IMR-90 (cell line): ENCODE data around the gene FBXO5. TPM values are rescaled to one million over a fixed set of nuclear protein-coding genes. Genes with fewer than 3 reads are reported as not detected.

ENCODE experiments used
- ATAC-seq: fragments of 200-7000 bp; cut with Tn5 transposase; 2 replicates; pipeline ENCODE4 v1.9.1; 2020; ENCODE audit warnings: low read depth, mild to moderate bottlenecking, moderate library complexity
- BruUV-seq: library from RNA; stranded (reverse); fragments of 400-500 nt; replicated peaks from 2 replicates; lab custom pipeline; 2021; lab: Mats Ljungman, UMichigan
- CTCF ChIA-PET: fragments of 300-600 bp; formaldehyde crosslinking; extraction: SDS; loops from one replicate; lab custom pipeline; 2021; ENCODE audit warnings: antibody characterized with exemption; lab: Yijun Ruan, JAX
- POLR2A ChIA-PET: fragments of 300-600 bp; sonication (Branson Sonifier 250); formaldehyde crosslinking; loops from one replicate; lab custom pipeline; 2022; ENCODE audit warnings: antibody characterized with exemption; ENCODE audit not compliant: unreplicated experiment; lab: Charles Lee
- DNase-seq: peaks from one replicate; pipeline ENCODE4 v3.0.0; 2013
- H2AFZ ChIP-seq: replicated peaks from 2 replicates; pipeline ENCODE3; 2013; ENCODE audit warnings: low read length, mild to moderate bottlenecking; ENCODE audit not compliant: poor library complexity
- H2AK5ac ChIP-seq: 2 replicates; pipeline ENCODE4 v1.6.1; 2013; ENCODE audit warnings: low read depth, low read length, inconsistent platforms
- H2AK9ac ChIP-seq: replicated peaks from 2 replicates; pipeline ENCODE3; 2013; ENCODE audit warnings: mild to moderate bottlenecking, low read depth, low read length, moderate library complexity; ENCODE audit not compliant: poor library complexity
- H2BK120ac ChIP-seq: 2 replicates; pipeline ENCODE4 v1.6.1; 2013; ENCODE audit warnings: low read depth, low read length, inconsistent platforms
- H2BK15ac ChIP-seq: 3 replicates; pipeline ENCODE4 v1.6.1; 2013; ENCODE audit warnings: low read depth, low read length, inconsistent platforms
- H2BK20ac ChIP-seq: 2 replicates; pipeline ENCODE4 v1.6.1; 2013; ENCODE audit warnings: low read depth, mild to moderate bottlenecking, inconsistent platforms, low read length, moderate library complexity
- H2BK5ac ChIP-seq: 2 replicates; pipeline ENCODE4 v1.6.1; 2013; ENCODE audit warnings: mild to moderate bottlenecking, low read depth, low read length, inconsistent platforms; ENCODE audit not compliant: poor library complexity, severe bottlenecking
- H3K14ac ChIP-seq: replicated peaks from 2 replicates; pipeline ENCODE4 v1.6.1; 2013; ENCODE audit warnings: low read depth, low read length, inconsistent platforms
- H3K18ac ChIP-seq: 2 replicates; pipeline ENCODE4 v1.6.1; 2013; ENCODE audit warnings: low read depth, low read length, control low read depth
- H3K23ac ChIP-seq: 2 replicates; pipeline ENCODE4 v1.6.1; 2013; ENCODE audit warnings: low read depth, low read length, inconsistent platforms
- H3K27ac ChIP-seq: 2 replicates; pipeline ENCODE4 v1.5.1; 2013; ENCODE audit warnings: mild to moderate bottlenecking, control low read depth, low read length; ENCODE audit not compliant: insufficient read depth
- H3K27me3 ChIP-seq: 2 replicates; pipeline ENCODE4 v1.6.1; 2013; ENCODE audit warnings: low read length; ENCODE audit not compliant: control insufficient read depth, insufficient read depth
- H3K36me3 ChIP-seq: 2 replicates; pipeline ENCODE4 v1.6.1; 2013; ENCODE audit warnings: low read length, mixed read lengths; ENCODE audit not compliant: control insufficient read depth, insufficient read depth
- H3K4ac ChIP-seq: 2 replicates; pipeline ENCODE4 v1.6.1; 2013; ENCODE audit warnings: low read depth, low read length, inconsistent platforms
- H3K4me1 ChIP-seq: 2 replicates; pipeline ENCODE4 v1.6.1; 2013; ENCODE audit warnings: low read length, mixed read lengths; ENCODE audit not compliant: control insufficient read depth, insufficient read depth
- H3K4me2 ChIP-seq: 2 replicates; pipeline ENCODE4 v1.6.1; 2013; ENCODE audit warnings: low read depth, mild to moderate bottlenecking, control low read depth, low read length, moderate library complexity
- H3K4me3 ChIP-seq: 2 replicates; pipeline ENCODE4 v1.5.1; 2013; ENCODE audit warnings: low read depth, mild to moderate bottlenecking, control low read depth, low read length, moderate library complexity; ENCODE audit not compliant: insufficient read depth
- H3K56ac ChIP-seq: 2 replicates; pipeline ENCODE4 v1.6.1; 2013; ENCODE audit warnings: low read length, inconsistent platforms; ENCODE audit not compliant: insufficient read depth; ENCODE audit errors: extremely low read depth
- H3K79me1 ChIP-seq, 2 experiments: 2 replicates each; pipeline ENCODE4 v1.6.1; 2013; ENCODE audit warnings: low read length in 2 of 2, inconsistent platforms in 1 of 2, low read depth in 1 of 2
- H3K9ac ChIP-seq: 2 replicates; pipeline ENCODE4 v1.6.1; 2013; ENCODE audit warnings: low read depth, low read length, control low read depth
- H3K9me1 ChIP-seq: 2 replicates; pipeline ENCODE4 v1.6.1; 2013; ENCODE audit warnings: low read length, inconsistent platforms; ENCODE audit not compliant: insufficient read depth
- H3K9me3 ChIP-seq: 2 replicates; pipeline ENCODE4 v1.6.1; 2013; ENCODE audit warnings: low read length; ENCODE audit not compliant: control insufficient read depth, insufficient read depth
- H4K20me1 ChIP-seq: 2 replicates; pipeline ENCODE4 v1.6.1; 2013; ENCODE audit warnings: low read length, inconsistent platforms; ENCODE audit not compliant: insufficient read depth
- H4K5ac ChIP-seq: 2 replicates; pipeline ENCODE4 v1.6.1; 2013; ENCODE audit warnings: mild to moderate bottlenecking, low read depth, low read length, control low read depth
- H4K8ac ChIP-seq, 2 experiments: 2 replicates each; pipeline ENCODE4 v1.6.1; 2013; ENCODE audit warnings: low read depth in 2 of 2, low read length in 2 of 2, control low read depth in 1 of 2, inconsistent platforms in 1 of 2
- H4K91ac ChIP-seq: 2 replicates; pipeline ENCODE4 v1.6.1; 2013; ENCODE audit warnings: low read depth, low read length, inconsistent platforms; ENCODE audit not compliant: insufficient read depth
- CTCF ChIP-seq: conservative IDR thresholded peaks from 2 replicates; pipeline ENCODE4 v1.5.1; 2012; ENCODE audit warnings: mild to moderate bottlenecking, low read depth, low read length, improper control_type of control experiment
- MAZ ChIP-seq: IDR thresholded peaks from 2 replicates; pipeline ENCODE4 v1.6.1; 2012; ENCODE audit warnings: low read depth, mild to moderate bottlenecking, low read length, improper control_type of control experiment, moderate library complexity, borderline replicate concordance
- MXI1 ChIP-seq: IDR thresholded peaks from 2 replicates; pipeline ENCODE4 v1.6.1; 2012; ENCODE audit warnings: low read depth, mild to moderate bottlenecking, low read length, moderate library complexity, borderline replicate concordance
- POLR2A ChIP-seq: IDR thresholded peaks from 2 replicates; pipeline ENCODE4 v1.6.1; 2012; ENCODE audit warnings: mild to moderate bottlenecking, low read depth, low read length
- SMC3 ChIP-seq: fragments of 150-350 bp; IDR thresholded peaks from 2 replicates; pipeline ENCODE4 v1.6.1; 2016; ENCODE audit warnings: low read depth, mild to moderate bottlenecking, antibody characterized with exemption, low read length, moderate library complexity
- WGBS, 2 experiments: methylation state at CpG; one replicate each; pipeline versions ENCODE4 v1.1.5 to v1.1.7; 2013; ENCODE audit warnings: missing lambda C conversion rate in 2 of 2; ENCODE audit not compliant: insufficient read length in 1 of 2; ENCODE audit errors: extremely low coverage in 2 of 2; 5-methylcytosine and 5-hydroxymethylcytosine counted together
- dilution Hi-C: fragments of 300-500 bp; cut with HindIII; formaldehyde crosslinking; loops from one replicate; pipeline ENCODE4 v1.14.3; 2018; ENCODE audit warnings: low sequenced_read_pairs; ENCODE audit not compliant: unreplicated experiment
- in situ Hi-C: fragments of 300-500 bp; cut with MboI; formaldehyde crosslinking; loops from 3 replicates; pipeline ENCODE4 v1.14.3; 2019; ENCODE audit warnings: low sequenced_read_pairs, inconsistent platforms, mixed read lengths
- intact Hi-C: fragments of 100-400 bp; cut with micrococcal nuclease; formaldehyde crosslinking; loops from 2 replicates; pipeline ENCODE4 v1.10.0; 2022
- polyA plus RNA-seq, 3 experiments: library from polyadenylated mRNA; depleted of rRNA; stranded (reverse); fragments of >200 nt; gene quantifications; 2 replicates each; pipeline ENCODE4 v1.2.3, GENCODE V29; 2012; ENCODE audit warnings: low replicate concordance in 1 of 3
- total RNA-seq: library from RNA; depleted of rRNA; stranded (reverse); fragments of >200 nt; gene quantifications from 2 replicates; pipeline ENCODE4 v1.2.3, GENCODE V29; 2012
- TF ChIP-seq, protein P1 (sequence below): fragments of 150-350 bp; IDR thresholded peaks from 2 replicates; pipeline ENCODE4 v1.6.1; 2016; ENCODE audit warnings: low read depth, mild to moderate bottlenecking, low read length, moderate library complexity, borderline replicate concordance

Gene FBXO5
- total and polyA plus RNA-seq, 2 of the 4 experiments (the other 2 are of a cell fraction): 11.8 to 16.7 TPM

- ChIA-PET POLR2A (no interaction called here), CTCF (no interaction called here)
- no peak overlapping the region for H3K56ac ChIP-seq
- no peak overlapping the region for H2BK5ac ChIP-seq
- no peak overlapping the region for H2AK9ac ChIP-seq
- intact Hi-C loops: no loop called here
- H2AFZ ChIP-seq: no peak overlapping the region
- no peaks in the 10 kb centered on the region for H4K20me1 ChIP-seq
- H3K27ac ChIP-seq: no peak overlapping the region
- no peak overlapping the region for H3K9ac ChIP-seq
- TF ChIP-seq SMC3: no peak
- TF ChIP-seq POLR2A: no peak
- TF ChIP-seq, protein P1, sequence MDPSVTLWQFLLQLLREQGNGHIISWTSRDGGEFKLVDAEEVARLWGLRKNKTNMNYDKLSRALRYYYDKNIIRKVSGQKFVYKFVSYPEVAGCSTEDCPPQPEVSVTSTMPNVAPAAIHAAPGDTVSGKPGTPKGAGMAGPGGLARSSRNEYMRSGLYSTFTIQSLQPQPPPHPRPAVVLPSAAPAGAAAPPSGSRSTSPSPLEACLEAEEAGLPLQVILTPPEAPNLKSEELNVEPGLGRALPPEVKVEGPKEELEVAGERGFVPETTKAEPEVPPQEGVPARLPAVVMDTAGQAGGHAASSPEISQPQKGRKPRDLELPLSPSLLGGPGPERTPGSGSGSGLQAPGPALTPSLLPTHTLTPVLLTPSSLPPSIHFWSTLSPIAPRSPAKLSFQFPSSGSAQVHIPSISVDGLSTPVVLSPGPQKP: no peak
- no peak for TF ChIP-seq CTCF
- no peak for TF ChIP-seq MAZ
- no peak for TF ChIP-seq MXI1
- H4K8ac ChIP-seq: no peak overlapping the region
- no peak overlapping the region for H3K14ac ChIP-seq
- no peaks in the 10 kb centered on the region for H3K9me3 ChIP-seq
- no peaks in the 10 kb centered on the region; a peak in 1 of 4 replicates for H3K79me1 ChIP-seq
- BruUV-seq: no TSS peak
- no peak overlapping the region for H3K4ac ChIP-seq
- no peak overlapping the region for H2BK120ac ChIP-seq
- no CpG with 5 or more reads among the region's 4 CpGs for WGBS, 2 experiments
- dilution Hi-C loops: no loop called here
- in situ Hi-C loops: loop anchor here (25.0 kb wide), 2 partner anchors 485 to 1135 kb away; no protein-coding TSS in a partner anchor
- H3K4me2 ChIP-seq: no peak overlapping the region
- H3K9me1 ChIP-seq: no peaks in the 10 kb centered on the region
- ATAC-seq (no peak), DNase-seq (no peak)
- no peak overlapping the region for H2BK20ac ChIP-seq
- peaks cover 9% of the 10 kb centered on the region for H3K4me1 ChIP-seq
- no peak overlapping the region for H3K23ac ChIP-seq
- no peak overlapping the region for H3K4me3 ChIP-seq
- no peak overlapping the region for H3K18ac ChIP-seq
- H4K91ac ChIP-seq: no peak overlapping the region
- H4K5ac ChIP-seq: no peak overlapping the region
- no peaks in the 10 kb centered on the region for H3K27me3 ChIP-seq
- no peak overlapping the region for H2BK15ac ChIP-seq
- no peak overlapping the region for H2AK5ac ChIP-seq
- 0 out of 2 replicates have a peak, but pooled peaks cover 1% of the 10 kb centered on the region for H3K36me3 ChIP-seq
These were observed 44.6 kb upstream of the FBXO5 start for GRCh38 chr6:153027480-153027879.
